HG03066 (cell line): ENCODE measurements around the gene MBNL2.

Experiments
- ATAC-seq: cut with Tn5 transposase; IDR thresholded peaks from one replicate; pipeline ENCODE4 v1.9.1; 2021; ENCODE audit warnings: low read depth; ENCODE audit not compliant: unreplicated experiment

The MBNL2 gene

GRCh38 chr13:97432917-97433726, 211.0 kb downstream of the MBNL2 start:
- peak; percentile 79 for ATAC-seq

GRCh38 chr13:97433727-97434396, 211.7 kb downstream of the MBNL2 start, which contains the start of gene RAP2A:
TSS of gene RAP2A (plus strand) at chr13:97434169. CDS start at chr13:97434471, 302 bp downstream.
- ATAC-seq: peak; percentile 41

GRCh38 chr13:97434397-97435201, 212.5 kb downstream of the MBNL2 start:
- peak; percentile 1 for ATAC-seq

- no peak for ATAC-seq
Measured at GRCh38 chr13:97435323-97435722, 213.2 kb downstream of the MBNL2 start.

DNA sequence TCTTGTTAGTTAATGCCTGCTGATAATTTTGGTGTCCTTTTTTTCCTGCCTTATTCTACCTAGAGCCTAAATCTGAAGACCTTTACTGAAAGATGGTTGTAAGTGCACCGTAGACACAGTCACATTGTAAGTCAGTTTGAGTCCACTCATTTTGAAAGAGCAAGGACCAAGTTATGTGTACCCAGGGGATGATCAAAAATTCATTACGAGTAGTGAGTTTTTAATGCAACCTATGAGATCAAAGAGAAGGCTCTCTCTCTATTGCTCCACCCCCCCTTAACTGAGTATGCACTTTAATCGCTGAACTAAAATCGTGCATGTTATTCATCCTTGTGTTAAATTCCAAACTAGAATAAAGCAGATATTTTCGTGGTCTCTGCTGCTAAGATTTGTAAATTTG, 213.7 kb downstream of the MBNL2 start:
- no peak for ATAC-seq

DNA sequence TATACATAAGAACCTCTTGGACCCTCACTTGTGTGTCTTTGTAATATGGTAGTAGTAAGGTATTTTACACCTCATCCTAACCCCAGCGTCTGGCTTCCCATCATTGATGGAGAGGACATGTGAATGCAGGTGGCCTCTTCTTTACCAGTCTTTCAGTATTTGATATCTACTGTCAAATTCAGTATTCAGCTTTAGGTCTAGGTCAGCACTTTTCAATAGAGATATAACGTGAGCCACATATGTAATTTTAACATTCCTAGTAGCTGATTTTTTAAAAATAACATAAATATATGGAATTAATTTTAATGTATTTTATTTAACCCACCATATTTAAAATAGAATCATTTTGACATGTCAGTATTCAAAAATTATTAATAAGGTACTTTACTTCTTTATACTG, 214.7 kb downstream of the MBNL2 start:
- no peak for ATAC-seq

DNA sequence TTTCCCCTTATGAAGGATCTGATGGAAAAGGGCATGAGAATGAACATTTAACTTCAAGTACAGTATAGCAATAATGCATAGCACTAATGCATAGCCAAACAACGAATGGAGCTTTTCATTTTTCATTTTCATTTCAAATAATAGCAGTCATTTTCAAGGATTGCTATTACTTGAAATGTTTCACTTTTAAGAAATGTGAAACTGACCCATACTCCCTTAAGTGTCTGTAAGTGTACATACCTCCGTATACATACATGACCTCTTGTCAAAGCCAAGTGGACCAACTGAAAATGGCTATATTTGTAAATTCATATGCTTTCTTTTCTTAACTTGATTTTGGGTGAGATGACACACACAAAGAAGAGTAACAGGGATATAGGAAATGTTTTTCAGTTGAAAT, 215.6 kb downstream of the MBNL2 start:
- no peak for ATAC-seq

DNA sequence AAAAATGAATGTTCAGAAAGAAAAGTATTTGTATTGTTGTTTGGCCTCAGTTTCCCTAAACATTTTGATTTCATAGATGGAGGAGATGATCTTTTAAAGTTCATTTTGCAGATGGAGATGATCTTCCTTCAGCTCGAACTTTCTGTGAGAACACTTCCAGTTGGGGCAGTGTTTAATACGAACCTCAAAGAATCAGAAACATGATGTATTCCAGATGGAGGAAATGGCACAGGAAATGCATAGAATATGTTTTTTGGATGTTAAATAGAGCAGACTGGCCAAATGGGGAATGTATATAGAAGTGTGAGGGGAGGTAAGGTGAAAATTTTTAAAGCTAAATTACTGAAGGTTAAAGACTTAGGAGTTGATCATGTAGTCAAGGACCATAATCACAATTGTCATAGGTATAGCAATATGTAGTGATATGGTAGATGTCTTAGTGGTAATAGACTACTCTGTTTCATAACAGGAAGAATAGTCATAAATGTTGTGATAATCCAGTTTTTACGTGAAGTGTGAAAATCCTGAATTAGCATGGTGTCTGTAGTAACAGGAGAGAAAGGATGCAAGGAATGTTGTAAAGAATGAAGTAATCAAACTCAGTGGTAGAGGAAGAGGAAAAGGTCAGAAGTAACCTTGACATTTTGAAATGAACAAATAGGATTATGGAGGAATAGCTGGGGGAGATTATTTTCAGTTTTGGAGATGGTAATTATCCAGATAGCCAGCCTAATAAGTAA, 216.9 kb downstream of the MBNL2 start:
- ATAC-seq: no peak

- ATAC-seq: no peak
Measured at GRCh38 chr13:97440598-97441170, 218.6 kb downstream of the MBNL2 start.

DNA sequence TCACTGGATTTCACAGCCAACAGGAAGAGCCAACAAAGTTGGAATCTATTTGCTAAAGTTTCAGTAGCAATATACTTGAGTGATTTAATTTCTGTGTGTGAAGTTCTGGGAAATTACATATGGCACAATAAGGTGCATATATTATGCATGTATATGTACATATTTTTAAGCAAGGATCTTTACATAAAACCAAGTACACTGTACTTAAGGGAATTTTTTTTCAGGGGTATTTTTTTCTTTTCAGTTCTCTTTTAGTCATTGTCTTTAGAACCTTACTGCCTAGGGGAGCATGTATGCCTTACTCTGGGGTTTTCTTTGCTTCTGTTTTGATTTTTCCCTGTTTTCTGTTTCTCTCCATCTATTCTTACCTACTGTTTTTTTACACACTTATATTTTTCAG, 219.2 kb downstream of the MBNL2 start:
- peak; percentile 62 for ATAC-seq
